Measurements from ENCODE around the gene PGAP1. TPM values are rescaled to one million over a fixed set of nuclear protein-coding genes. Genes with fewer than 3 reads are reported as not detected.

The PGAP1 gene
- total and polyA plus RNA-seq, 2 donors (not counting 1 experiment from before 2014, with no cell fraction given): 0.25 to 21.8 TPM

DNA sequence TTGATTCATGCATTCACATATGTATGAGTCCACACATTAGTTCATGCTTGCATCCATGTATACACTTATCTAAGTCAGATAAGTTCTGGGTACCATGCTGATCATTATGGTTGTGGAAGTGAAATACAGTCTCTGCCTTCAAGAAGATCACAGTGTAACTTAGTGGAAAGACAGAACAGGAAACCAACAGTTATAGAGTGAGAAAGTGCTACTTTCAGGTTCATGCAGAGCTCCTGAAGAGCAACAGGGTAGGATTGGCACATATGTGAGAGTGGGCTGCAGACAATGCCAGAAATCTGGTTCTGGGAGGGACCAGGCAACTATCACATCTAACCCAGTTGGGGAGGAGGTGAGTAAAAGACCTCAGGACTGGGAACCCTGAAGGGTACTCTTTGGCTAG, 35.4 kb upstream of the PGAP1 start:
- no peak overlapping the region for H3K4me3 ChIP-seq (ENCODE audit: control extremely low read depth in 1 of 5, extremely low read depth in 1 of 5, insufficient read depth in 1 of 5, low read depth in 2 of 5, low read length in 4 of 5)
- no peak overlapping the region for H3K27ac ChIP-seq (ENCODE audit: low read length in 2 of 2)
- no peak for DNase-seq
- no peak for TF ChIP-seq EZH2 (IDR thresholded peaks at IDR 0.05; ENCODE audit: borderline replicate concordance, insufficient read depth, low read depth, low read length, poor library complexity, severe bottlenecking)
- TF ChIP-seq, protein P1, sequence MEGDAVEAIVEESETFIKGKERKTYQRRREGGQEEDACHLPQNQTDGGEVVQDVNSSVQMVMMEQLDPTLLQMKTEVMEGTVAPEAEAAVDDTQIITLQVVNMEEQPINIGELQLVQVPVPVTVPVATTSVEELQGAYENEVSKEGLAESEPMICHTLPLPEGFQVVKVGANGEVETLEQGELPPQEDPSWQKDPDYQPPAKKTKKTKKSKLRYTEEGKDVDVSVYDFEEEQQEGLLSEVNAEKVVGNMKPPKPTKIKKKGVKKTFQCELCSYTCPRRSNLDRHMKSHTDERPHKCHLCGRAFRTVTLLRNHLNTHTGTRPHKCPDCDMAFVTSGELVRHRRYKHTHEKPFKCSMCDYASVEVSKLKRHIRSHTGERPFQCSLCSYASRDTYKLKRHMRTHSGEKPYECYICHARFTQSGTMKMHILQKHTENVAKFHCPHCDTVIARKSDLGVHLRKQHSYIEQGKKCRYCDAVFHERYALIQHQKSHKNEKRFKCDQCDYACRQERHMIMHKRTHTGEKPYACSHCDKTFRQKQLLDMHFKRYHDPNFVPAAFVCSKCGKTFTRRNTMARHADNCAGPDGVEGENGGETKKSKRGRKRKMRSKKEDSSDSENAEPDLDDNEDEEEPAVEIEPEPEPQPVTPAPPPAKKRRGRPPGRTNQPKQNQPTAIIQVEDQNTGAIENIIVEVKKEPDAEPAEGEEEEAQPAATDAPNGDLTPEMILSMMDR (IDR thresholded peaks at IDR 0.05): no peak
- intact Hi-C loops (cut with micrococcal nuclease): no loop called here
- no peaks in the 10 kb centered on the region for H3K4me1 Mint-ChIP-seq
- POLR2A ChIA-PET: no interaction called here
- ATAC-seq (ENCODE audit: low read depth): no peak
- no peaks in the 10 kb centered on the region for H4K20me1 ChIP-seq (ENCODE audit: control insufficient read depth, insufficient read depth, low read length, poor library complexity, severe bottlenecking)
- H3K4me3 Mint-ChIP-seq: no peak overlapping the region
- no peaks in the 10 kb centered on the region for H3K4me1 ChIP-seq (ENCODE audit: control insufficient read depth in 2 of 2, insufficient read depth in 2 of 2, low read length in 2 of 2)
- no peak overlapping the region for H2AFZ ChIP-seq (ENCODE audit: insufficient read depth, low read depth, low read length, poor library complexity, severe bottlenecking)
- no peaks in the 10 kb centered on the region for H3K27me3 Mint-ChIP-seq
- no peaks in the 10 kb centered on the region for H3K9me3 ChIP-seq (ENCODE audit: control extremely low read depth in 1 of 3, control insufficient read depth in 2 of 3, insufficient read depth in 1 of 3, low read length in 2 of 3)
- H3K79me2 ChIP-seq (ENCODE audit: control insufficient read depth, insufficient read depth, low read length): no peaks in the 10 kb centered on the region
- H3K9ac ChIP-seq (ENCODE audit: low read length): no peak overlapping the region
- CTCF ChIA-PET: no interaction called here
- H3K36me3 ChIP-seq (replicated peaks in 1 of 2; ENCODE audit: control extremely low read depth in 1 of 2, control insufficient read depth in 1 of 2, extremely low read depth in 1 of 2, insufficient read depth in 2 of 2, low read length in 1 of 2): no peaks in the 10 kb centered on the region
- H3K9me3 Mint-ChIP-seq (ENCODE audit: insufficient read depth): no peaks in the 10 kb centered on the region
- H3K27ac Mint-ChIP-seq: no peak overlapping the region
- H3K27me3 ChIP-seq (replicated peaks in 1 of 4; ENCODE audit: control extremely low read depth in 1 of 4, control insufficient read depth in 3 of 4, insufficient read depth in 4 of 4, low read length in 3 of 4): no peaks in the 10 kb centered on the region
- H3K4me2 ChIP-seq (replicated peaks; ENCODE audit: low read depth, low read length, poor library complexity, severe bottlenecking): no peak overlapping the region

DNA sequence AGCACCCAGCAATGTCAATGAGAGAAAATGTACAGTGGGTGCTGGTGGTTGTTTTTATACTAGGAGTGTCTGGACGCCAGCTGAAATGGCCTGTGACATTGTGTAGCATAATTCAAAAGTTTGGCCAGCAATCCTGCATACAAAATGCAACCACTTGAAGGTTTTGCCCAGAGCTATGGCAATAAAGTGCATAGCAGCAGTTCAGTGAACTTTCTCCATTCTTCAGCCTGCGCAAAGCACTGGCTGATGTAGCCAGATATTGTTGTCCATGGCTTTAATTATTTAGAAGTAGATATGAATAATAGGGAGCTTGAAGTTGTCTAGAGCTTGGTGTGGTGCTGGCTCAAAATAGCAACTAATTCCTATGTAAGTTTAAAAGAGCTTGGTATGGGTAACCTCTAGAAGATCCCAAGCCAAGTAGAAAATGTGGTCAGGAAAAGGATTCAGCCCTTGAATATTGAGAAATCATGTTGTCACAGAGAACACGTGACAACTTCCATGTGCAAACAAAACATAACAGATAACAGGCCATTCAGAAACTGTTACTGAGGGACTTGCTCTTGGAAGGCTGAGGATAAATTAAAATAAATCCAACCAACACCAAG, 33.3 kb upstream of the PGAP1 start:
- Histone ChIP-seq H3K4me2 (replicated peaks; ENCODE audit: low read depth, low read length, poor library complexity, severe bottlenecking) (no peak overlapping the region), H3K79me2 (ENCODE audit: control insufficient read depth, insufficient read depth, low read length) (no peaks in the 10 kb centered on the region), H3K4me1 (ENCODE audit: control insufficient read depth in 2 of 2, insufficient read depth in 2 of 2, low read length in 2 of 2) (no peaks in the 10 kb centered on the region), H2AFZ (ENCODE audit: insufficient read depth, low read depth, low read length, poor library complexity, severe bottlenecking) (no peak overlapping the region), H3K36me3 (replicated peaks in 1 of 2; ENCODE audit: control extremely low read depth in 1 of 2, control insufficient read depth in 1 of 2, extremely low read depth in 1 of 2, insufficient read depth in 2 of 2, low read length in 1 of 2) (no peaks in the 10 kb centered on the region), H3K4me3 (ENCODE audit: control extremely low read depth in 1 of 5, extremely low read depth in 1 of 5, insufficient read depth in 1 of 5, low read depth in 2 of 5, low read length in 4 of 5) (no peak overlapping the region), H3K27me3 (replicated peaks in 1 of 4; ENCODE audit: control extremely low read depth in 1 of 4, control insufficient read depth in 3 of 4, insufficient read depth in 4 of 4, low read length in 3 of 4) (no peaks in the 10 kb centered on the region), H3K27ac (ENCODE audit: low read length in 2 of 2) (no peak overlapping the region), H3K9ac (ENCODE audit: low read length) (no peak overlapping the region), H4K20me1 (ENCODE audit: control insufficient read depth, insufficient read depth, low read length, poor library complexity, severe bottlenecking) (no peaks in the 10 kb centered on the region), H3K9me3 (ENCODE audit: control extremely low read depth in 1 of 3, control insufficient read depth in 2 of 3, insufficient read depth in 1 of 3, low read length in 2 of 3) (no peaks in the 10 kb centered on the region)
- ChIA-PET POLR2A (no interaction called here), CTCF (no interaction called here)
- intact Hi-C loops (cut with micrococcal nuclease): no loop called here
- Mint-ChIP-seq H3K27me3 (no peaks in the 10 kb centered on the region), H3K4me1 (no peaks in the 10 kb centered on the region), H3K9me3 (ENCODE audit: insufficient read depth) (no peaks in the 10 kb centered on the region), H3K27ac (no peak overlapping the region), H3K4me3 (no peak overlapping the region)
- DNase-seq: no peak
- WGBS (ENCODE audit: insufficient coverage): 100% methylated on average over 2 of the region's 3 CpGs
- no peak for ATAC-seq (ENCODE audit: low read depth)
- TF ChIP-seq EZH2 (IDR thresholded peaks at IDR 0.05; ENCODE audit: borderline replicate concordance, insufficient read depth, low read depth, low read length, poor library complexity, severe bottlenecking): no peak
- TF ChIP-seq, protein P1 (IDR thresholded peaks at IDR 0.05): no peak
